H9 (cell line): ENCODE data around the gene ARIH1. TPM values are rescaled to one million over a fixed set of nuclear protein-coding genes. Genes with fewer than 3 reads are reported as not detected.
"Not testable (repeated sequence)": the region's sequence is repeated elsewhere in the genome, so short reads cannot be mapped to it uniquely, and the experiment has no call there.

ENCODE experiments used
- DNase-seq: peaks from one replicate; pipeline ENCODE4 v3.0.0-alpha.2; 2017
- H2AFZ ChIP-seq: one replicate; pipeline ENCODE4 v1.6.1; 2013; ENCODE audit warnings: mild to moderate bottlenecking, low read length, control low read depth, moderate library complexity
- H2AK5ac ChIP-seq: 2 replicates; pipeline ENCODE4 v1.6.1; 2013; ENCODE audit warnings: low read length, control low read depth, mixed read lengths; ENCODE audit not compliant: insufficient read length
- H2BK120ac ChIP-seq: one replicate; pipeline ENCODE4 v1.6.1; 2013; ENCODE audit warnings: low read depth, mild to moderate bottlenecking, low read length, control low read depth, inconsistent platforms; ENCODE audit not compliant: poor library complexity, severe bottlenecking
- H2BK12ac ChIP-seq: 2 replicates; pipeline ENCODE4 v1.6.1; 2013; ENCODE audit warnings: low read length, control low read depth, mixed read lengths, low read depth; ENCODE audit not compliant: insufficient read length
- H2BK15ac ChIP-seq: 2 replicates; pipeline ENCODE4 v1.6.1; 2013; ENCODE audit warnings: low read depth, low read length, control low read depth
- H2BK20ac ChIP-seq: one replicate; pipeline ENCODE4 v1.6.1; 2013; ENCODE audit warnings: low read depth, mild to moderate bottlenecking, low read length, control low read depth, inconsistent platforms; ENCODE audit not compliant: poor library complexity, severe bottlenecking
- H2BK5ac ChIP-seq: 2 replicates; pipeline ENCODE4 v1.6.1; 2013; ENCODE audit warnings: low read length, control low read depth, mixed read lengths; ENCODE audit not compliant: insufficient read length
- H3K14ac ChIP-seq: 2 replicates; pipeline ENCODE4 v1.6.1; 2013; ENCODE audit warnings: low read length, control low read depth; ENCODE audit not compliant: insufficient read depth
- H3K18ac ChIP-seq: 2 replicates; pipeline ENCODE4 v1.6.1; 2013; ENCODE audit warnings: low read depth, mild to moderate bottlenecking, mixed read lengths, low read length, control low read depth; ENCODE audit not compliant: insufficient read length
- H3K23ac ChIP-seq: 2 replicates; pipeline ENCODE4 v1.6.1; 2013; ENCODE audit warnings: low read length, control low read depth, mixed read lengths, low read depth; ENCODE audit not compliant: insufficient read length
- H3K23me2 ChIP-seq: 2 replicates; pipeline ENCODE4 v1.6.1; 2013; ENCODE audit warnings: low read depth, mild to moderate bottlenecking, mixed read lengths, low read length, control low read depth; ENCODE audit not compliant: insufficient read length, poor library complexity, severe bottlenecking
- H3K27ac ChIP-seq: 2 replicates; pipeline ENCODE4 v1.5.1; 2013; ENCODE audit warnings: low read length, control low read depth, mixed read lengths, low read depth; ENCODE audit not compliant: insufficient read length
- H3K27me3 ChIP-seq: 2 replicates; pipeline ENCODE4 v1.6.1; 2013; ENCODE audit warnings: low read length, control low read depth, inconsistent platforms; ENCODE audit not compliant: insufficient read depth
- H3K4ac ChIP-seq: 2 replicates; pipeline ENCODE4 v1.6.1; 2013; ENCODE audit warnings: low read depth, mild to moderate bottlenecking, control low read depth, inconsistent platforms, low read length, moderate library complexity
- H3K4me1 ChIP-seq: 2 replicates; pipeline ENCODE4 v1.6.1; 2013; ENCODE audit warnings: low read length, control low read depth, inconsistent platforms; ENCODE audit not compliant: insufficient read depth
- H3K4me2 ChIP-seq: 2 replicates; pipeline ENCODE4 v1.6.1; 2013; ENCODE audit warnings: low read length, control low read depth, mixed read lengths; ENCODE audit not compliant: insufficient read length, insufficient read depth
- H3K56ac ChIP-seq: 2 replicates; pipeline ENCODE4 v1.6.1; 2013; ENCODE audit warnings: low read depth, mild to moderate bottlenecking, mixed read lengths, low read length, control low read depth; ENCODE audit not compliant: insufficient read length
- H3K79me1 ChIP-seq: 2 replicates; pipeline ENCODE4 v1.6.1; 2013; ENCODE audit warnings: low read depth, mild to moderate bottlenecking, moderate library complexity, low read length, control low read depth, inconsistent platforms; ENCODE audit not compliant: insufficient read depth, poor library complexity, severe bottlenecking
- H3K79me2 ChIP-seq: 2 replicates; pipeline ENCODE4 v1.6.1; 2013; ENCODE audit warnings: low read length, control low read depth, inconsistent platforms; ENCODE audit not compliant: insufficient read depth
- H3K9ac ChIP-seq: 2 replicates; pipeline ENCODE4 v1.6.1; 2013; ENCODE audit warnings: low read length, control low read depth, mixed read lengths; ENCODE audit not compliant: insufficient read length; ENCODE audit errors: extremely low read depth
- H3K9me3 ChIP-seq: one replicate; pipeline ENCODE4 v1.6.1; 2013; ENCODE audit warnings: low read depth, low read length, inconsistent platforms; ENCODE audit not compliant: control insufficient read depth
- H3T11ph ChIP-seq: one replicate; pipeline ENCODE4 v1.6.1; 2013; ENCODE audit warnings: mild to moderate bottlenecking, low read length, control low read depth, inconsistent platforms
- H4K20me1 ChIP-seq: one replicate; pipeline ENCODE4 v1.6.1; 2013; ENCODE audit not compliant: control insufficient read depth, insufficient read length, insufficient read depth
- H4K5ac ChIP-seq: 2 replicates; pipeline ENCODE4 v1.6.1; 2013; ENCODE audit warnings: low read depth, mild to moderate bottlenecking, mixed read lengths, low read length, control low read depth; ENCODE audit not compliant: insufficient read length
- H4K8ac ChIP-seq: replicated peaks from 2 replicates; pipeline ENCODE4 v1.6.1; 2013; ENCODE audit warnings: low read length, control low read depth, mixed read lengths, low read depth; ENCODE audit not compliant: insufficient read length
- H4K91ac ChIP-seq: 2 replicates; pipeline ENCODE4 v1.6.1; 2013; ENCODE audit warnings: low read depth, mild to moderate bottlenecking, moderate library complexity, mixed read lengths, low read length, control low read depth; ENCODE audit not compliant: insufficient read length
- H3K27ac Mint-ChIP-seq, 3 experiments: 2 replicates in 2 of 3; 3 replicates in 1 of 3; pipeline ENCODE4 v1.8.0; 2020 to 2021; ENCODE audit warnings: mixed read lengths in 3 of 3, mild to moderate bottlenecking in 1 of 3, moderate library complexity in 1 of 3
- H3K27me3 Mint-ChIP-seq: 2 replicates; pipeline ENCODE4 v1.8.0; 2021; ENCODE audit warnings: low read depth, mild to moderate bottlenecking, moderate library complexity, mixed read lengths
- H3K36me3 Mint-ChIP-seq, 3 experiments: 2 replicates in 2 of 3; 3 replicates in 1 of 3; pipeline ENCODE4 v1.8.0; 2020 to 2021; ENCODE audit warnings: low read depth in 3 of 3, mixed read lengths in 3 of 3; ENCODE audit not compliant: insufficient read depth in 1 of 3
- H3K4me1 Mint-ChIP-seq, 2 experiments: 2 replicates each; pipeline ENCODE4 v1.8.0; 2020; ENCODE audit warnings: mixed read lengths in 2 of 2
- H3K4me3 Mint-ChIP-seq, 2 experiments: 2 replicates in 1 of 2; 3 replicates in 1 of 2; pipeline ENCODE4 v1.8.0; 2020 to 2021; ENCODE audit warnings: mild to moderate bottlenecking in 2 of 2, mixed read lengths in 2 of 2, moderate library complexity in 1 of 2
- H3K9me3 Mint-ChIP-seq, 2 experiments: 2 replicates in 1 of 2; 3 replicates in 1 of 2; pipeline ENCODE4 v1.8.0; 2020; ENCODE audit warnings: mild to moderate bottlenecking in 2 of 2, mixed read lengths in 2 of 2, moderate library complexity in 1 of 2
- WGBS: extraction: QIAGEN DNeasy Blood & Tissue Kit; methylation state at CpG from one replicate; pipeline ENCODE4 v1.1.7; 2013; ENCODE audit warnings: missing lambda C conversion rate, low lambda C conversion rate, mixed read lengths; ENCODE audit not compliant: insufficient read length; ENCODE audit errors: extremely low coverage; 5-methylcytosine and 5-hydroxymethylcytosine counted together
- total RNA-seq: library from RNA; stranded (reverse); gene quantifications from 2 replicates; pipeline ENCODE4 v1.2.1, GENCODE V29; 2021

The ARIH1 gene
- total RNA-seq, 1 experiment from 2014 or later = 158 TPM

DNA sequence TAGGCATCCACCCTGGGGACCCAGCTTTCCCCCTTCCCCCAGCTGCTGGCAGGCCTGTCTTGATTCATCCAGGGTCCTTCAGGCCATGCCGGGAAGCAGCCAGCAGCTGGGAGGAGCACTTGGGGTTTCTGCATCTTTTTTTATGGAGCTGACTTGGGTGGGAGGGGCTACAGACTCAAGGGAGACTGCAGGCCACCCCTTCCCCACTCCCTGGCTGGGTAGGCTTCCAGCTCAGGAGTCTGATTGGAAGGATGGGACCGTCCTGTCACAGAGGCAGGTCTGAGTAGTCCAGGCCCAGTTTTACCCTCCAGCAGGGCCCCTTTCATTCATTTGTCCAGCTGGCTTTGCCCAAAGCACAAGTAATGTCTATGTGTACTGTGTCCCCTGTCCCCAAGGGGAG is 168.1 kb downstream of the ARIH1 start:
- H3K4me1 Mint-ChIP-seq, H3K36me3 Mint-ChIP-seq, H3K4ac ChIP-seq, H2BK5ac ChIP-seq, H3K27ac ChIP-seq, H2BK120ac ChIP-seq, H3K27ac Mint-ChIP-seq, H3K4me3 Mint-ChIP-seq, H4K91ac ChIP-seq, H3K79me2 ChIP-seq, H4K20me1 ChIP-seq, H2BK12ac ChIP-seq, H4K5ac ChIP-seq, H2AK5ac ChIP-seq, H2BK20ac ChIP-seq, H3K14ac ChIP-seq, H3K9me3 Mint-ChIP-seq, H2AFZ ChIP-seq, H3K27me3 Mint-ChIP-seq, H3K79me1 ChIP-seq, H3K4me1 ChIP-seq, H3K9me3 ChIP-seq, H3K4me2 ChIP-seq, H4K8ac ChIP-seq, H3K18ac ChIP-seq, H3K27me3 ChIP-seq, H3T11ph ChIP-seq, H3K9ac ChIP-seq, H2BK15ac ChIP-seq, H3K23me2 ChIP-seq, H3K23ac ChIP-seq, H3K56ac ChIP-seq, DNase-seq: not testable (repeated sequence)
- WGBS = no CpG with 5 or more reads among the region's 2 CpGs

DNA sequence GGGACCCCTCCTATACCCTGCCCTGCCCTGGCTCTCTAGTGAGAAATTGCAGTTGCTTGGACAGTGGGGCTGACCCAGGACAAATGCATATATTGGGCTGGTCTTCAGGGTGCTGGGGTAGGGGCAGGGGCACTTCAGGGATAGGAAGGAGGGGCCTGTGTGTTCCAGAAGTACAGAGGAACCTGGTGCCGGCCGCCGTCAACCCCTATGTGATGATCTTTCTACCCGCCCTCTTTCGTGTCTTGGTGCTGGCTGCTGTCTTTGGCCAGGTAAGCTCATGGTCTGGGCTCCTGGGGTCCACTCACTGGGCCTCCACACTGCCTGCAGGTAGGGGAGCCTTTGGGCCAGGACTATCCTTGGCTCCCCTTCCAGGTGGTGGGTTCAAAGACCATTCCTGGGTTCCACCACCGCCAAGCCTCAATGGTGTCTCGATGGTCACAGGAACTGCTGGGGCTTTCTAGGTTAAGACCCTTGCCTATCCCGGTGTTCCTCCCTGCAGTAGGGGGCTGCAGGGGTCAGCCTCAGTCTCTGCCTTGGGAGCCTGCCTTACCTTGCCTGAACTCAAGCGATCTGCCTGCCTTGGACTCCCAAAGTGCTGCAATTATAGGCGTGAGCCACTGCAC is 174.6 kb downstream of the ARIH1 start:
- not testable (repeated sequence) for H3K4me1 Mint-ChIP-seq, H3K9me3 Mint-ChIP-seq, H2BK5ac ChIP-seq, H2BK120ac ChIP-seq, H2AK5ac ChIP-seq, H3K9ac ChIP-seq, H3K56ac ChIP-seq, H4K91ac ChIP-seq, H3K4me1 ChIP-seq, H4K20me1 ChIP-seq, H3K27ac ChIP-seq, H2BK20ac ChIP-seq, H3K4ac ChIP-seq, H3K36me3 Mint-ChIP-seq, H2BK15ac ChIP-seq, H3K18ac ChIP-seq, H3K79me1 ChIP-seq, H3K79me2 ChIP-seq, H3K4me3 Mint-ChIP-seq, H4K8ac ChIP-seq, H2AFZ ChIP-seq, H3K23me2 ChIP-seq, H3K27me3 ChIP-seq, H4K5ac ChIP-seq, H2BK12ac ChIP-seq, H3K14ac ChIP-seq, H3T11ph ChIP-seq, H3K4me2 ChIP-seq, H3K27ac Mint-ChIP-seq, H3K9me3 ChIP-seq, H3K23ac ChIP-seq, H3K27me3 Mint-ChIP-seq, DNase-seq
- no CpG with 5 or more reads among the region's 10 CpGs for WGBS
